Body of pancreas (tissue), 4 donors: ENCODE results near the gene MSANTD4.

Experiments
- POLR2A ChIP-seq, 3 donors: fragments of 450-650 bp; IDR thresholded peaks; one replicate each; pipeline ENCODE4 v1.6.1; 2016; ENCODE audit warnings: antibody characterized with exemption in 3 of 3, mild to moderate bottlenecking in 2 of 3
- TF ChIP-seq, protein P1 (sequence below), 7 experiments: fragments of 450-650 bp in 4 of 7; fragments of 200-600 bp in 3 of 7; sonication (generic) in 3 of 7; IDR thresholded peaks; one replicate each; pipeline ENCODE4 v1.5.1; 2016 to 2019; ENCODE audit warnings: antibody characterized with exemption in 7 of 7

DNA sequence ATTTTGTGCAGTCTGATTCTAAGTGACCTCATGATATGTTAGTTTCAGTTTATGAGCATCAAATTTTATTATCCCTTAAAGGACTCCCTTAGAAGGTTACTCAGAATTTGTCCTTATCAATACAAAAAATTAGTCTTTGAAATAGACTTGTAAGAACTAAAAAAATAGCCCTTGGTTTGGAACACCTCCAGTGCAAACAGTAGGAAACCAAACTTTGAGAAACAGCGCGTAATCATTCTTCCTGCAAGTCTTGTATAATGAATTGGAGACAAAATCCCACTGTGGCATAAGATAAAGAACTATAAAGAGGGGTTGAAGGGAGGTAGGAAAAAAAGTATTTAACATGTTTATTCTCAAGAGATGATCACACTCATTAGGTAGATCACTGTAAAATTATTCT is 10.8 kb upstream of the MSANTD4 start:
- no peak for TF ChIP-seq POLR2A (IDR thresholded peaks at IDR 0.05)
- TF ChIP-seq, protein P1, sequence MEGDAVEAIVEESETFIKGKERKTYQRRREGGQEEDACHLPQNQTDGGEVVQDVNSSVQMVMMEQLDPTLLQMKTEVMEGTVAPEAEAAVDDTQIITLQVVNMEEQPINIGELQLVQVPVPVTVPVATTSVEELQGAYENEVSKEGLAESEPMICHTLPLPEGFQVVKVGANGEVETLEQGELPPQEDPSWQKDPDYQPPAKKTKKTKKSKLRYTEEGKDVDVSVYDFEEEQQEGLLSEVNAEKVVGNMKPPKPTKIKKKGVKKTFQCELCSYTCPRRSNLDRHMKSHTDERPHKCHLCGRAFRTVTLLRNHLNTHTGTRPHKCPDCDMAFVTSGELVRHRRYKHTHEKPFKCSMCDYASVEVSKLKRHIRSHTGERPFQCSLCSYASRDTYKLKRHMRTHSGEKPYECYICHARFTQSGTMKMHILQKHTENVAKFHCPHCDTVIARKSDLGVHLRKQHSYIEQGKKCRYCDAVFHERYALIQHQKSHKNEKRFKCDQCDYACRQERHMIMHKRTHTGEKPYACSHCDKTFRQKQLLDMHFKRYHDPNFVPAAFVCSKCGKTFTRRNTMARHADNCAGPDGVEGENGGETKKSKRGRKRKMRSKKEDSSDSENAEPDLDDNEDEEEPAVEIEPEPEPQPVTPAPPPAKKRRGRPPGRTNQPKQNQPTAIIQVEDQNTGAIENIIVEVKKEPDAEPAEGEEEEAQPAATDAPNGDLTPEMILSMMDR (IDR thresholded peaks at IDR 0.05) = no peak
